Right lobe of liver (tissue), 4 donors: Measurements from ENCODE around the gene METTL26.

ENCODE experiments used
- CTCF ChIP-seq, 4 donors: fragments of 200-600 bp in 3 of 4; fragments of 450-650 bp in 1 of 4; IDR thresholded peaks; one replicate each; pipeline versions ENCODE4 v1.5.1 to v1.8.0; 2016 to 2022; ENCODE audit warnings: antibody characterized with exemption in 4 of 4, mild to moderate bottlenecking in 2 of 4
- POLR2A ChIP-seq: fragments of 450-650 bp; IDR thresholded peaks from one replicate; pipeline ENCODE4 v1.6.1; 2017; ENCODE audit warnings: antibody characterized with exemption, mild to moderate bottlenecking
- donor health status: DM: no; HTN: no; CAD: no.
- donor health status: DM: no; HTN: no; CAD: no.
- donor health status: DM: no; HTN: yes; CAD: no.

DNA sequence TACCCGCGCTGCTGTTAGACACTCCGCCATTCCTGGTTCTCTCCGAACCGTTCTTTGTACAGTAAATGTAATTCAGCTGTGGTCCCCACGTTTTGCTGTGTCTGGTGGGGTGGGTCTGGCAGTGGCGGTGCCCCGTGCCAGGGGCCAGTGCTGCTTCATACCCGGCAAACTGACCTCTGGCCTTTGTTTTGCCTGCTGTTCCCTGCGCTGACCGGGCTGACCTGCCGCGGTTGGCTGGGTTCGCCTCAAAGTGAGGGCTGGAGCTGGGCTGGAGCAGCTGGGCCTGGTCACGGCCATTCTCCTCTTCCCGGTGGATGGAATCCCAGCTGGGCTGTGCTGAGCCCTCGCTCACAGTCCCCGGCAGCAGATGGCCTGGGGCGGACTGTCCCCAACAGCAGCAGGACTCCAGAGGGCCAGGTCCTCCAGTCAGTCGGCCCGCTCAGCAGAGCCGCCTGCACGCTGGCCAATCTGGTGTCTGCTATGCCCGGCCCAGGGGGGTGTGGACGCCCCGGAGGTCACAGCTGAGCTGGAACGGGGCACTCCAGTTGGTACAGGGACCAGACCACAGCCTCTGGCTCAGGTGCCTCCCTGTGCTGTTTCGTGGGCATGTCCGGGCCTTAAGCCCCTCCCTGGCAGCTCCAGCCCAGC lies 6.8 kb downstream of the METTL26 start:
- TF ChIP-seq POLR2A (no peak), CTCF (IDR thresholded peaks at IDR 0.05) (no peak)
